Activated B cell treated with CpG ODN at 0.5 μM for 24 hours (primary cell): ENCODE results near the gene MCF2L2. TPM values are rescaled to one million over a fixed set of nuclear protein-coding genes. Genes with fewer than 3 reads are reported as not detected.

ENCODE experiments used
- ATAC-seq: fragments of 200-7000 bp; cut with Tn5 transposase; one replicate; pipeline ENCODE4 v1.10.0; 2021; ENCODE audit warnings: low read depth, mild to moderate bottlenecking, moderate library complexity
- CTCF ChIA-PET: fragments of 350-600 bp; sonication (Branson Sonifier 250); formaldehyde crosslinking; loops from one replicate; lab custom pipeline; 2021; ENCODE audit warnings: antibody characterized with exemption; lab: Charles Lee
- POLR2A ChIA-PET: fragments of 350-600 bp; sonication (Branson Sonifier 250); formaldehyde crosslinking; loops from one replicate; lab custom pipeline; 2021; ENCODE audit warnings: antibody characterized with exemption; lab: Charles Lee
- DNase-seq: peaks from one replicate; pipeline ENCODE4 v3.0.0; 2022
- H3K27ac Mint-ChIP-seq: one replicate; pipeline ENCODE4 v1.8.0; 2020; ENCODE audit warnings: mixed read lengths
- H3K27me3 Mint-ChIP-seq: one replicate; pipeline ENCODE4 v1.8.0; 2021; ENCODE audit warnings: mixed read lengths
- H3K36me3 Mint-ChIP-seq: one replicate; pipeline ENCODE4 v1.8.0; 2021; ENCODE audit warnings: low read depth, mixed read lengths
- H3K4me1 Mint-ChIP-seq: one replicate; pipeline ENCODE4 v1.8.0; 2021; ENCODE audit warnings: mixed read lengths
- H3K4me3 Mint-ChIP-seq: one replicate; pipeline ENCODE4 v1.8.0; 2020; ENCODE audit warnings: mild to moderate bottlenecking, mixed read lengths
- H3K9me3 Mint-ChIP-seq: one replicate; pipeline ENCODE4 v1.8.0; 2020; ENCODE audit warnings: mixed read lengths
- intact Hi-C: fragments of 100-400 bp; cut with micrococcal nuclease; formaldehyde crosslinking; loops from one replicate; pipeline ENCODE4 v1.15.1; 2024
- total RNA-seq: library from RNA; stranded (reverse); gene quantifications from 2 replicates; pipeline ENCODE4 v1.2.3, GENCODE V29; 2022
- TF ChIP-seq, protein P1 (sequence below): fragments of 200-600 bp; IDR thresholded peaks from one replicate; pipeline ENCODE4 v1.8.0; 2022; ENCODE audit warnings: antibody characterized with exemption, mild to moderate bottlenecking

Gene MCF2L2
- total RNA-seq, 1 donor from 2014 or later: 2.4 TPM

- Mint-ChIP-seq H3K4me1 (peaks cover 43% of the 10 kb centered on the region), H3K9me3 (no peaks in the 10 kb centered on the region), H3K36me3 (no peaks in the 10 kb centered on the region), H3K4me3 (peak overlapping the region; percentile 78), H3K27ac (peak overlapping the region; percentile 94), H3K27me3 (no peaks in the 10 kb centered on the region)
- intact Hi-C loops: loop anchor here (1.0 to 5.0 kb wide), 9 partner anchors 21 to 351 kb away; partner anchors contain the start of genes B3GNT5 and MCCC1
- DNase-seq (peak; percentile 69), ATAC-seq (peak; percentile 95)
- CTCF ChIA-PET: interaction anchor here (1.0 to 2.6 kb wide), 2 partner anchors 96 to 101 kb away, joined by 4 to 14 read pairs; no protein-coding TSS in a partner anchor
- TF ChIP-seq, protein P1, sequence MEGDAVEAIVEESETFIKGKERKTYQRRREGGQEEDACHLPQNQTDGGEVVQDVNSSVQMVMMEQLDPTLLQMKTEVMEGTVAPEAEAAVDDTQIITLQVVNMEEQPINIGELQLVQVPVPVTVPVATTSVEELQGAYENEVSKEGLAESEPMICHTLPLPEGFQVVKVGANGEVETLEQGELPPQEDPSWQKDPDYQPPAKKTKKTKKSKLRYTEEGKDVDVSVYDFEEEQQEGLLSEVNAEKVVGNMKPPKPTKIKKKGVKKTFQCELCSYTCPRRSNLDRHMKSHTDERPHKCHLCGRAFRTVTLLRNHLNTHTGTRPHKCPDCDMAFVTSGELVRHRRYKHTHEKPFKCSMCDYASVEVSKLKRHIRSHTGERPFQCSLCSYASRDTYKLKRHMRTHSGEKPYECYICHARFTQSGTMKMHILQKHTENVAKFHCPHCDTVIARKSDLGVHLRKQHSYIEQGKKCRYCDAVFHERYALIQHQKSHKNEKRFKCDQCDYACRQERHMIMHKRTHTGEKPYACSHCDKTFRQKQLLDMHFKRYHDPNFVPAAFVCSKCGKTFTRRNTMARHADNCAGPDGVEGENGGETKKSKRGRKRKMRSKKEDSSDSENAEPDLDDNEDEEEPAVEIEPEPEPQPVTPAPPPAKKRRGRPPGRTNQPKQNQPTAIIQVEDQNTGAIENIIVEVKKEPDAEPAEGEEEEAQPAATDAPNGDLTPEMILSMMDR: no peak
- POLR2A ChIA-PET: interaction anchor here (0.7 to 1.3 kb wide), 5 partner anchors 11 to 849 kb away, joined by 3 to 4 read pairs (median 3); partner anchors contain the start of genes B3GNT5 and EIF2B5
Measured at GRCh38 chr3:183285828-183286457, 142.5 kb downstream of the MCF2L2 start.

DNA sequence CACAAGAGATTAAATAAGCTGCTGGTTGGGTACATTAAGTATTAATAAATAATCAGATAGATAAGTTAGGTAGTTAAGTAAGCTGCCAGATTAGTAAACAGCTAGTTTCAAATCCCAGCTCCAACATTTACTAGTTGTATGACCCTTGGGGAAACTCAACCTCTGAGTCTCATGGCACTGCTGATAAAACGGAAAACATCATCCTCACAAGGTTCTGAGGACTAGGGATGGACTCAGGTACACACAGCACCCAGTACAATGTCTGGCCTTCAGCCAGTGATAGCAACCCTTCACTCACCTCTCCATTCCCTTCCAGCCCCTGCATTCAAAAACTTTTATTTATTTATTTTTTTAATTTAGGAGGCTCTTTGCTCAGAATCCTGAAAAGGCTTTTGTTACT is 143.1 kb downstream of the MCF2L2 start:
- Mint-ChIP-seq H3K4me3 (peak overlapping the region; percentile 78), H3K9me3 (no peaks in the 10 kb centered on the region), H3K27ac (peak overlapping the region; percentile 94), H3K36me3 (no peaks in the 10 kb centered on the region), H3K4me1 (peaks cover 43% of the 10 kb centered on the region), H3K27me3 (no peaks in the 10 kb centered on the region)
- TF ChIP-seq, protein P1: no peak
- ChIA-PET CTCF (interaction anchor here (1.0 to 2.6 kb wide), 2 partner anchors 97 to 100 kb away, joined by 4 to 14 read pairs; no protein-coding TSS in a partner anchor), POLR2A (interaction anchor here (0.7 to 1.3 kb wide), 4 partner anchors 21 to 849 kb away, joined by 3 to 4 read pairs (median 3); partner anchors contain the start of genes B3GNT5 and EIF2B5)
- DNase-seq: no peak
- intact Hi-C loops: loop anchor here (2.0 to 5.0 kb wide), 5 partner anchors 25 to 351 kb away; no protein-coding TSS in a partner anchor
- no peak for ATAC-seq

DNA sequence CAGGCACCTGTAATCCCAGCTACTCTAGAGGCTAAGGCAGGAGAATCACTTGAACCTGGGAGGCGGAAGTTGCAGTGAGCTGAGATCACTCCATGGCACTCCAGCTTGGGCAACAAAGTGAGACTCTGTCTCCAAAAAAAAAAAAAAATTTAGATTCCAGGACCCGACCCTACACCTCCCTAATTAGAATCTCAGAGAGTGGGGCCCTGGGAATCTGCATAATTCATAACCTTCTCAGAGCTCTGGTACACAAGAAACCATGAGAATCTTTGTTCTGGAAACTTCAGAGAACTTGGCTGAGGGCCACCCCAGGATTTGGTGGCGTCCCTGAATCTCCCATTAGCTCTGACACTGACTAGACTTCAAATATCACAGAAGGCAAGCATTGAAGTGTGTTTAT is 143.8 kb downstream of the MCF2L2 start:
- no peak for DNase-seq
- Mint-ChIP-seq H3K27ac (no peak overlapping the region), H3K36me3 (no peaks in the 10 kb centered on the region), H3K4me1 (peaks cover 41% of the 10 kb centered on the region), H3K4me3 (no peak overlapping the region), H3K9me3 (no peaks in the 10 kb centered on the region), H3K27me3 (no peaks in the 10 kb centered on the region)
- POLR2A ChIA-PET: no interaction called here
- CTCF ChIA-PET: interaction anchor here (2.6 kb wide), 1 partner anchor 98 kb away, joined by 14 read pairs; no protein-coding TSS in a partner anchor
- no peak for ATAC-seq
- TF ChIP-seq, protein P1: no peak
- intact Hi-C loops: loop anchor here (2.0 kb wide), 3 partner anchors 24 to 352 kb away; no protein-coding TSS in a partner anchor

GRCh38 chr3:183283886-183284285 is 144.5 kb downstream of the MCF2L2 start:
- ATAC-seq (no peak), DNase-seq (no peak)
- TF ChIP-seq, protein P1: no peak
- H3K9me3 Mint-ChIP-seq: no peaks in the 10 kb centered on the region
- no peaks in the 10 kb centered on the region for H3K36me3 Mint-ChIP-seq
- ChIA-PET POLR2A (no interaction called here), CTCF (no interaction called here)
- H3K4me3 Mint-ChIP-seq: no peak overlapping the region
- H3K4me1 Mint-ChIP-seq: peaks cover 41% of the 10 kb centered on the region
- H3K27me3 Mint-ChIP-seq: no peaks in the 10 kb centered on the region
- no peak overlapping the region for H3K27ac Mint-ChIP-seq
- intact Hi-C loops: loop anchor here (2.0 kb wide), 3 partner anchors 23 to 353 kb away; no protein-coding TSS in a partner anchor
